Measurements from ENCODE around the gene ARHGAP15.

DNA sequence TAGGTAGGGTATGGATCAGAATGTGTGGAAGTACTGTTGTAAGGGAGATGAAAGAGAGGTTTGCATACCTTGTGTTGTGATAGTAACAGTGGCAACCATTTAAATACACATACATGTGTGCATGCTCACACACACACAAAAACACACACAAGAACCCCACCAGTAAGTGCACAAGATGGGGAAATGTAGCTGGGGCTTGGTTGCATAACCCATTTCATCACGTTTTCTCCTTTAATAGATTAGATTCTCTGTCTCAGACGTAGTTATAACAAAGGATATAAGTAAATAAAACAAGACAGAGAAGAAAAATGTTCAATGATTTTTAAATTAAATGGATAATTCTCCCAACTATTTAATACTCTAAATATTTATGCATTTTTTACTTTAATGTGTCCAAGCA lies 13.4 kb downstream of the ARHGAP15 start:
- TF ChIP-seq POLR2A (IDR thresholded peaks at IDR 0.05; ENCODE audit: low read length) (no peak), GATA1 (IDR thresholded peaks at IDR 0.05; ENCODE audit: low read depth, low read length) (no peak)

All from erythroblast (primary cell).